IPS-20b (cell line): ENCODE measurements around the gene GMCL2.
A peak's percentile ranks its signal among the peaks of the same experiment; 100 is the strongest.
"Not testable (repeated sequence)": the region's sequence is repeated elsewhere in the genome, so short reads cannot be mapped to it uniquely, and the experiment has no call there.

Source experiments
- H3K27ac ChIP-seq: one replicate; pipeline ENCODE4 v1.5.1; 2013; ENCODE audit warnings: low read length
- H3K27me3 ChIP-seq: 2 replicates; pipeline ENCODE4 v1.6.1; 2013; ENCODE audit warnings: mild to moderate bottlenecking, low read length, inconsistent platforms; ENCODE audit not compliant: insufficient read depth
- H3K36me3 ChIP-seq: 2 replicates; pipeline ENCODE4 v1.6.1; 2013; ENCODE audit warnings: low read depth, mild to moderate bottlenecking, inconsistent platforms, low read length, moderate library complexity; ENCODE audit not compliant: insufficient read depth
- H3K4me1 ChIP-seq: 2 replicates; pipeline ENCODE4 v1.6.1; 2013; ENCODE audit warnings: mild to moderate bottlenecking, control low read depth, inconsistent platforms, low read length, moderate library complexity; ENCODE audit not compliant: insufficient read depth
- H3K4me3 ChIP-seq: 2 replicates; pipeline ENCODE4 v1.5.1; 2013; ENCODE audit warnings: mild to moderate bottlenecking, low read length, inconsistent platforms
- H3K9ac ChIP-seq: 2 replicates; pipeline ENCODE4 v1.6.1; 2013; ENCODE audit warnings: low read depth, mild to moderate bottlenecking, inconsistent platforms, low read length, moderate library complexity
- H3K9me3 ChIP-seq: 2 replicates; pipeline ENCODE4 v1.6.1; 2013; ENCODE audit warnings: mild to moderate bottlenecking, low read depth, low read length, inconsistent platforms; ENCODE audit not compliant: insufficient read depth

The GMCL2 gene

DNA sequence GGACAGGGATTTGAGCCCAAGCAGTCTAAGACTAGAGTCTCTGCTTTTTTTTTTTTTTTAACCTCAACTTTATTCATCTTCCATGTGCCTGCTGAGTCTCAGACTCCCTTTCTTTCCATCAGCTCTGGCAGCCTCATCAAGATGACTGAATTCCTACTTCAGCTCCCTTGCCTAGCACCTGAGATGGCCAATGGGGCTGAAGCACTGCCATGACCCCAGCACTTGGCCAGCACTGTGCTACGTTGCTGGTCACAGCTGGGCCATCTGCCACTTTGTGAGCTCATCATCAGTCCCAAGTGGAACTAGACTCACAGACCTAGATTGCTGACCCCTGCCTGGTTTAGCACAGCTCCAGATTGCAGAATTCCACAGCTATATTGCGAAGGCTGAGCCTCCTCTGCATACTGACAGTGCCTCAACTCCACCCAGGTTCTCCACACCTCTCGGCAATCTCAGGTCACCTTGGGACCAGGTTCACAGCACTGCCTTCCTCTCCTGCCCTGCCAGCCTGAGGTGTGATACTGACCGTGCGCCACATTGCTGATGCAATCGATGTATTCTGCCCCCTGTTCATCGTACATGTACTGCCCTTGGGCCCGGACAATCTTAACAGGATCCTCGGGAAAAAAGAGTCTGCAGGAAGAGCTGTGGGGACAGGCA, 43.8 kb upstream of the GMCL2 start:
- H3K27me3 ChIP-seq, result peaks cover 5% of the 10 kb centered on the region; the same call in 1 of the 2 replicates
- peak overlapping the region; percentile 78 for H3K4me3 ChIP-seq
- peaks cover 8% of the 10 kb centered on the region; the same call in 1 of the 2 replicates for H3K4me1 ChIP-seq
- peak overlapping the region; percentile 78; the same call in 1 of the 2 replicates for H3K9ac ChIP-seq
- H3K9me3 ChIP-seq, result no peaks in the 10 kb centered on the region
- H3K27ac ChIP-seq, result no peak overlapping the region
- peaks cover 44% of the 10 kb centered on the region for H3K36me3 ChIP-seq

DNA sequence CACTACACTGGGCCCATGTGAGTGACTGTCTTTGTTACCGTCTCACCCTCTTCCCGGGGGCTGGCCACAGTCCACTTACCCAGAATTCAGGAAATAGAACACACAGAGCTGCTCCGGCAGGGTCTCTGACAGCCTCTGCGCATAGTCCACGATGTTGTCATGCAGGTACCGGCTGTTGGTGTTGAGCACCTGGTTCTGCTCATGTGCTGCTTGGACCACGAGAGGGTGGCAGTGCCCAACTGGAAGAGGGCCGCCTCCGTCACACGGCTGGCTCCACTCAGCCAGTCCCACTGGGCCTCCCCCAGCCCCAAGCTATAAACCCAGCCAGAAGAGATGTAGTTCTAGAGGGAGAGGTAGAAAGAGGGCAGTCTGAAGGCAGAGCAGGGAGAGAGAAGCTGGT, 42.7 kb upstream of the GMCL2 start:
- H3K9ac ChIP-seq, result no peak overlapping the region
- no peak overlapping the region for H3K27ac ChIP-seq
- H3K9me3 ChIP-seq, result no peaks in the 10 kb centered on the region
- peaks cover 5% of the 10 kb centered on the region; the same call in 1 of the 2 replicates for H3K27me3 ChIP-seq
- peaks cover 8% of the 10 kb centered on the region; the same call in 1 of the 2 replicates for H3K4me1 ChIP-seq
- peaks cover 50% of the 10 kb centered on the region for H3K36me3 ChIP-seq
- H3K4me3 ChIP-seq, result no peak overlapping the region

DNA sequence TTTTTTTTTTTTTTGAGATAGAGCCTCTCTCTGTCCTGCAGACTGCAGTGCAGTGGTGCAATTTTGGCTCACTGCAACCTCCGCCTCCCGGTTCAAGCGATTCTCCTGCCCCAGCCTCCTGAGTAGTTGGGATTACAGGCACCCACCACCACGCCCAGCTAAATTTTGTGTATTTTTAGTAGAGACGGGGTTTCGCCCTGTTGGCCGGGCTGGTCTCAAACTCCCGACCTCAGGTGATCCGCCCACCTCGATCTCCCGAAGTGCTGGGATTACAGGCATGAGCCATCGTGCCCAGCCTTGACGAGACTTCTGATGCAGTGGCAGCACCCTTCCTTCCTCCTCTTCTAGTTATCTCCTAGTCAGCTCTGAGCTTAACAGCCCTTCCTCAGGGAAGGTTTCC, 41.9 kb upstream of the GMCL2 start:
- H3K4me3 ChIP-seq, result not testable (repeated sequence)
- peaks cover 56% of the 10 kb centered on the region for H3K36me3 ChIP-seq

DNA sequence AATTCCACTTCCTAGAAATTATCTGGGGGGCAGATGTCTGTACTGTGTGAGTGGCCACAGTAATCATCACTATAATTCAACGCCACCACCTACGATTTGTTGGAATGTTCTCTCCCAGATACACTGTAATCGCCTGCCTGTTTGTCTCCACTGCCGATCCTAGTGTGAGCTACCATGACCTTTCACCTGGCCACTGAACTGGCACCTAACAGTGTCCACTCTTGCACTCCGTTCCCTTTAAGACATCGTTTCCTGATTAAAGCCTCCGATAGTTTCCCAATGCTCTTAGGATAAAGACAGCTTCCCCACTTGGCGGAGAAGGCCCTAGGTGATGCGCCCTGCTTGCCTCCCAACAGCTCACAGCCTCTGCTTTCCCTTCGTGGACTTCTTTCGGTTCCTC, 41.4 kb upstream of the GMCL2 start:
- no peak overlapping the region for H3K9ac ChIP-seq
- no peaks in the 10 kb centered on the region for H3K27me3 ChIP-seq
- no peak overlapping the region for H3K27ac ChIP-seq
- H3K9me3 ChIP-seq, result no peaks in the 10 kb centered on the region
- peaks cover 58% of the 10 kb centered on the region for H3K36me3 ChIP-seq
- no peak overlapping the region for H3K4me3 ChIP-seq
- H3K4me1 ChIP-seq, result peaks cover 11% of the 10 kb centered on the region; the same call in 1 of the 2 replicates

More for the DNA sequence above, 41.9 kb upstream of the GMCL2 start:
- H3K9me3 ChIP-seq, H3K9ac ChIP-seq, H3K4me1 ChIP-seq, H3K27ac ChIP-seq, H3K27me3 ChIP-seq: not testable (repeated sequence)

DNA sequence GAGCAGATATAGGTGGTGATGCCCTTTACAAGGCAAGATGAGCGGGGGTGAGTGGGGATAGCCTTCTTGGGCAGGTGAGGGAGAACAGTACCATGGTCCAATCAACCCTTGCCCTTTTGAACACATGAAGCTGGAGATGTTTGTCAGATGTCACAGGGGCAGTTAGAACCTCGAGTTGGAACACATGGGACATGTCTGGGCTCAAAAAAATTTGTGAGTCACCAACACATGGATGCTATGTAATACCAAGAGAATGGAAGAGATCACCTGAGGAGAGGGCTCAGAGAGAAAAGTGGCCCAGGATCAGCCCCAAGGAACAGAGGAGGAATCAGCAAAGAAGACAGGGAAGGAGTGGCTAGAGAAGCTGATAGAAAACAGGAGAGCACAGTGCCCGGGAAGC, 40.8 kb upstream of the GMCL2 start:
- Histone ChIP-seq H3K4me1 (peaks cover 11% of the 10 kb centered on the region; the same call in 1 of the 2 replicates), H3K4me3 (no peak overlapping the region), H3K9me3 (no peaks in the 10 kb centered on the region), H3K9ac (no peak overlapping the region), H3K27me3 (no peaks in the 10 kb centered on the region), H3K27ac (no peak overlapping the region), H3K36me3 (peaks cover 58% of the 10 kb centered on the region)

DNA sequence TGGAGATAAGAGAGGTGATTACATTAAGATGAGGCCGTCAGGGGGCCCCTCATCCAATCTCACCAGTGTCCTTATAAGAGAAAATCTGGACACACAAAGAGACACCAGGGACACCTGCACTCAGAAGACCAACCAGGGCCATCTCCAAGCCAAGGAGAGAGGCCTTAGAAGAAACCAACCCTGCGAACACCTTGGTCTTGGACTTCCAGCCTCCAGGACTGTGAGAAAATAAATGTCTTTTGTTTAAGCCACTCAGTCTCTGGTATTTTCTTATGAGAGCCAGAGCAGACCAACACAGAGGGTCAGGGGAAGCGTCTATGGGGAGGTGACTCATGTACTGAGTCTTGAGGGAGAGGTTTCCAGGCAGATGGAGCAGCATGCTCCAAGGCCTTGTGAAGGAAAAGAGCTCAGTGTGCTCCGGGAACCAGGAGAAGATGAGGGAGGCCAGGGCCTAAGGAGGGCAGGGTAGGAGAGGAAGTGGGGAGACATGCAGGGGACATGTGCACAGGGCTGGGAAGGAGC, 40.0 kb upstream of the GMCL2 start:
- no peak overlapping the region for H3K9ac ChIP-seq
- H3K27me3 ChIP-seq, result no peaks in the 10 kb centered on the region
- no peak overlapping the region for H3K27ac ChIP-seq
- no peaks in the 10 kb centered on the region for H3K9me3 ChIP-seq
- H3K4me1 ChIP-seq, result peaks cover 11% of the 10 kb centered on the region; the same call in 1 of the 2 replicates
- H3K36me3 ChIP-seq, result peaks cover 58% of the 10 kb centered on the region
- H3K4me3 ChIP-seq, result no peak overlapping the region

DNA sequence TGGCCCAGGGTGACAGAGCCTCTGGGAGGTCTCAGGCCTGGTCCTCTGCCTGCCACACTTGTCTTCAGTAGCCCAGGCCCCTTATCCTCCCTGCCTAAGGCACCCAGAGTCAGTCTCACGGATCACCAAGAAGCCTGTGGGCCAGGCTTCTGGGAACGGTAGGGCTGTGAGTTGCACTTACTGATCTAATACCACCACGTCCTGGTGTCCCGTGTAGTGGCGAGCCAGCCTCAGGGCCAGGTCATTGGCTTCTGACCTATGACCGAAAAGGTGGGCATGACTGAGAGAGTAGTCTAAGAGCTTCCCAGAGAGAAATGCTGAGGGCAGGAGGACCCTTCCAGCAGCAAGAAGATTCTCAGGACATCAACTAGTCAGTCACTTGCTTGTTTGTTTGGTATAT, 38.0 kb upstream of the GMCL2 start:
- no peak overlapping the region for H3K4me3 ChIP-seq
- H3K27me3 ChIP-seq, result no peaks in the 10 kb centered on the region
- H3K27ac ChIP-seq, result no peak overlapping the region
- H3K4me1 ChIP-seq, result peaks cover 4% of the 10 kb centered on the region; the same call in 1 of the 2 replicates
- H3K36me3 ChIP-seq, result peaks cover 63% of the 10 kb centered on the region
- H3K9ac ChIP-seq, result no peak overlapping the region
- no peaks in the 10 kb centered on the region for H3K9me3 ChIP-seq

DNA sequence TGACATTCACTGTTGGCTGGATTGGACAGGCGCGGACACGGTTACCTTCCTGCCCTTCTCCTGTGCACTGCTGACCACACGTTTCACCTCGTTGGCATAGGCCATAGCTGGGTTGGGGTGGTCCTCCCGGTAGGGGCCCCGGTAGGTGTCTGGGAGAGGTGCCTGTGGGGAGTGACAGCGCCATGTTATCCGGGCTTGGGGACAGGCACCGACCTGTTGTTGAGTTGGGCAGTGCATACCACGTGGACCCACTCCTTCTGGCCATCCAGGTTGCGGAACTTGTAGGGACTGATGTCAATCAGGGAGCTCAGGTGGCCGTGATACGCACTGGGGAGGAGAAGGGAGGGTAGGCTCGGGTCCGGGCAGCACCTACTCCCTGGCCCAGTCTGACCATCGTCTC, 37.2 kb upstream of the GMCL2 start:
- Histone ChIP-seq H3K36me3 (peaks cover 60% of the 10 kb centered on the region), H3K27me3 (no peaks in the 10 kb centered on the region), H3K27ac (no peak overlapping the region), H3K9ac (no peak overlapping the region), H3K4me1 (peaks cover 4% of the 10 kb centered on the region; the same call in 1 of the 2 replicates), H3K9me3 (no peaks in the 10 kb centered on the region), H3K4me3 (no peak overlapping the region)

DNA sequence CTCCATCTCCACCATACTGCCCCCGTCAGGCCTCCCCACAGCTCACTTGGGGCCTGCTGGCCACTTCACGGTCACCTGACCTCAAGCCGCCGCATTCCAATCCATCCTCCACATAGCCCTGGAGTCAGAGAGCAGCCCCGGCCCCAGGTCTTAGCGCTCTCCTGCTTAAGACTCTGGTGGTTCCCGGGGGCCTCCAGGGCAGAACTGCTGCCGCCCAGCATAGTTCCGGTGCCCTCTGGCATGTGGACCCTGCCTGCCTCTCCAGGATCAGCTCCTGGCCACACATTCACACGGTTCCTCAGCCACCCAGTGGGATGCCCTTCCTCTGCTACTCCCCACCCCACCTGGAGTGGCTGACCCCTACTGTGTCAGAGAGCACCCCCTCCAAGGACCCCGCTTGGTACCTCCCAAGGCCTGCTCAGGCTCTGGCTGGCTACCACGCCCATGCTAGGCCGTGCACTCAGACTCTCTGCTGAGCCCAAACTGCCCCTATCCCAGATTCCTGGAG, 36.7 kb upstream of the GMCL2 start:
- Histone ChIP-seq H3K27me3 (no peaks in the 10 kb centered on the region), H3K4me1 (peaks cover 4% of the 10 kb centered on the region; the same call in 1 of the 2 replicates), H3K9me3 (no peaks in the 10 kb centered on the region), H3K4me3 (no peak overlapping the region), H3K27ac (no peak overlapping the region), H3K9ac (no peak overlapping the region), H3K36me3 (peaks cover 55% of the 10 kb centered on the region)

DNA sequence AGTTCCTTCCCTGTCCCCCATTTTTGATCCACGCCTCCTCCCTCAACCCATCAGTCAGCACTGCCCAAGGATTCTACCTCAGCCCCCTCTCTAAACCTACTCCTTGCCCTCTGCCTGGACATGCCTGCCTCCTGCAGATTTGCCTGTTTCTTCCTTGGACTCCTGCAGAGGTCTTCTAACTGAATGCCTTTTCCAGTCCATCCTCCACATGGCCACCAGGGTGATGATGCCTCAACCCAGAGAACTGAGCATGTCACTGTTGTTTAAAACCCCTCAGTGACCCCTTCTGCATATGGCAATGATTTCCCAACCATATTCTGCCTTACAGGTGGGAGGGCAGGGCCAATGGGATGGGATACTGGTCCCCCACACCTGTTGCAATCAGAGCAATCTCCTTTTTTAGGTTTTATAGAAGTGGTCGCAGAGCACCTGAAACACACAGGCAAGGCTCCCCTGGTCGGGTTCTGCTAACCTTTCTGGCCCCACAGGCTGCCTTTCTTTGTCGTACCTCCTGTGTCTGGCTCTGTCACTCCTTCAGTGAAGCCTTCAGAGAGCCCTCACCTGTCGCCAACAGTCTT, 36.1 kb upstream of the GMCL2 start:
- Histone ChIP-seq H3K4me1 (peaks cover 4% of the 10 kb centered on the region; the same call in 1 of the 2 replicates), H3K27ac (no peak overlapping the region), H3K9ac (no peak overlapping the region), H3K9me3 (no peaks in the 10 kb centered on the region), H3K27me3 (no peaks in the 10 kb centered on the region), H3K4me3 (no peak overlapping the region), H3K36me3 (peaks cover 53% of the 10 kb centered on the region)

DNA sequence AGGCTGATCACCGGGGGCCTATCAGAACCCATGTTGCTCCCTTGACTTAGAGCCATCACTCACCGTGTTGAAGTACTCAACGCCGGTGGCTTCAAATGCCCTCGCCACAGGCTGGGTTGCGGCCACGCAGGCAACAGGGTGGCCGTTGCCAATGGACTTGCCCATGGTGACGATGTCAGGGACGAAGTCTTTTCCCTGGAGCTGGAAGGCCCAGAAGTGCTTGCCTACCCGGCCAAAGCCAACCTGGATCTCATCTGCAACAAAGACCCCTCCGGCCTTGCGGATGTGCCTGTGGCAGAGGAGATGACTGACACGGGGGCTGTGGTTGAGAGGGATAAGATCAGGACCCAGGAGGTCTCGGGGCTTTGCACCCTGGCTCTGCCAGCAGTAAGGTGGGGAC, 35.1 kb upstream of the GMCL2 start:
- Histone ChIP-seq H3K27ac (no peak overlapping the region), H3K27me3 (no peaks in the 10 kb centered on the region), H3K4me1 (peaks cover 4% of the 10 kb centered on the region; the same call in 1 of the 2 replicates), H3K9me3 (no peaks in the 10 kb centered on the region), H3K9ac (no peak overlapping the region), H3K4me3 (no peak overlapping the region), H3K36me3 (peaks cover 45% of the 10 kb centered on the region)

DNA sequence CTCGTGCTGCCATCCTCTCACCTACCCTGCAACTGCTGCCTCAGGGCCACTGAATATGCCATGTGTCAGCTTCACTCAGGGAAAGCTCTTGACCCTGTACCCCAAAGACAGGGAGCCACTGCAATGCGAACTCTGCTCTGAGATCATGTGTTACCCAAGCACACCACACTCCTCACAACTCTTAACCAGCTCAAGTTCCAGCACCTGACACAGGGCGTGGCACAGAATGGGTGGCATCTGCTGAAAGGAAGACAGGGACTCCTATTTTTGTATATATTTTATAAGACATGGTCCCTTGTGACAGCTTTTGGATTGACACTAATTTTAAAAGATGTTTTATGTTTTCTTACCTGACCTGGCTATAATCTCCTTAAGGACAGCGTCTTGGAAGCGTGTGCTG, 34.7 kb upstream of the GMCL2 start:
- no peak overlapping the region for H3K27ac ChIP-seq
- no peaks in the 10 kb centered on the region for H3K9me3 ChIP-seq
- no peak overlapping the region for H3K9ac ChIP-seq
- H3K4me3 ChIP-seq, result no peak overlapping the region
- H3K4me1 ChIP-seq, result peaks cover 4% of the 10 kb centered on the region; the same call in 1 of the 2 replicates
- H3K36me3 ChIP-seq, result peaks cover 44% of the 10 kb centered on the region
- no peaks in the 10 kb centered on the region for H3K27me3 ChIP-seq
